Measurements from ENCODE around the gene CRYM. TPM values are rescaled to one million over a fixed set of nuclear protein-coding genes. Genes with fewer than 3 reads are reported as not detected.
"Not testable (repeated sequence)": the region's sequence is repeated elsewhere in the genome, so short reads cannot be mapped to it uniquely, and the experiment has no call there.

CRYM gene
- total RNA-seq, 1 donor from 2014 or later, result 2.2 TPM

GRCh38 chr16:21275529-21275928, 2.6 kb downstream of the CRYM start:
- H3K4me3 Mint-ChIP-seq, result no peak overlapping the region
- peaks cover 65% of the 10 kb centered on the region for H3K27me3 Mint-ChIP-seq (ENCODE audit: low read depth)
- H3K4me1 Mint-ChIP-seq, result peaks cover 29% of the 10 kb centered on the region
- H3K9me3 Mint-ChIP-seq, result peaks cover 2% of the 10 kb centered on the region
- no peaks in the 10 kb centered on the region for H3K36me3 Mint-ChIP-seq (ENCODE audit: low read depth)
- DNase-seq (ENCODE audit: low read depth, low spot score), result no peak
- TF ChIP-seq CTCF (conservative IDR thresholded peaks at IDR 0.05), result no peak
- H3K27ac Mint-ChIP-seq (ENCODE audit: unreplicated experiment), result no peak overlapping the region

- TF ChIP-seq CTCF (conservative IDR thresholded peaks at IDR 0.05), result no peak
- no peaks in the 10 kb centered on the region for H3K36me3 Mint-ChIP-seq (ENCODE audit: low read depth)
- no peak overlapping the region for H3K27ac Mint-ChIP-seq (ENCODE audit: unreplicated experiment)
- H3K9me3 Mint-ChIP-seq, result peaks cover 2% of the 10 kb centered on the region
- H3K4me1 Mint-ChIP-seq, result peaks cover 29% of the 10 kb centered on the region
- DNase-seq (ENCODE audit: low read depth, low spot score), result no peak
- H3K4me3 Mint-ChIP-seq, result no peak overlapping the region
- peaks cover 54% of the 10 kb centered on the region for H3K27me3 Mint-ChIP-seq (ENCODE audit: low read depth)
Observed at GRCh38 chr16:21274172-21274726, 3.8 kb downstream of the CRYM start.

GRCh38 chr16:21272763-21273162, 5.3 kb downstream of the CRYM start:
- H3K27ac Mint-ChIP-seq (ENCODE audit: unreplicated experiment); DNase-seq (ENCODE audit: low read depth, low spot score); H3K9me3 Mint-ChIP-seq; H3K36me3 Mint-ChIP-seq (ENCODE audit: low read depth); H3K4me3 Mint-ChIP-seq: not testable (repeated sequence)
- Mint-ChIP-seq H3K27me3 (ENCODE audit: low read depth) (peaks cover 39% of the 10 kb centered on the region), H3K4me1 (peaks cover 26% of the 10 kb centered on the region)

GRCh38 chr16:21272253-21272652, 5.8 kb downstream of the CRYM start:
- no peak for TF ChIP-seq CTCF (conservative IDR thresholded peaks at IDR 0.05)
- Mint-ChIP-seq H3K27ac (ENCODE audit: unreplicated experiment) (no peak overlapping the region), H3K4me3 (no peak overlapping the region), H3K36me3 (ENCODE audit: low read depth) (no peaks in the 10 kb centered on the region), H3K4me1 (peaks cover 26% of the 10 kb centered on the region), H3K27me3 (ENCODE audit: low read depth) (peaks cover 34% of the 10 kb centered on the region), H3K9me3 (peaks cover 2% of the 10 kb centered on the region)
- DNase-seq (ENCODE audit: low read depth, low spot score), result no peak

- peaks cover 31% of the 10 kb centered on the region for H3K4me1 Mint-ChIP-seq
- DNase-seq (ENCODE audit: low read depth, low spot score), result no peak
- peaks cover 2% of the 10 kb centered on the region for H3K9me3 Mint-ChIP-seq
- no peak for TF ChIP-seq CTCF (conservative IDR thresholded peaks at IDR 0.05)
- no peaks in the 10 kb centered on the region for H3K27me3 Mint-ChIP-seq (ENCODE audit: low read depth)
- H3K27ac Mint-ChIP-seq (ENCODE audit: unreplicated experiment), result no peak overlapping the region
- H3K4me3 Mint-ChIP-seq, result no peak overlapping the region
- H3K36me3 Mint-ChIP-seq (ENCODE audit: low read depth), result no peaks in the 10 kb centered on the region
Observed at GRCh38 chr16:21268236-21268635, 9.9 kb downstream of the CRYM start.

GRCh38 chr16:21267298-21267697, 10.8 kb downstream of the CRYM start:
- no peak for TF ChIP-seq CTCF (conservative IDR thresholded peaks at IDR 0.05)
- DNase-seq (ENCODE audit: low read depth, low spot score), result no peak
- Mint-ChIP-seq H3K9me3 (no peaks in the 10 kb centered on the region), H3K36me3 (ENCODE audit: low read depth) (no peaks in the 10 kb centered on the region), H3K27me3 (ENCODE audit: low read depth) (no peaks in the 10 kb centered on the region), H3K4me3 (no peak overlapping the region), H3K4me1 (peaks cover 24% of the 10 kb centered on the region), H3K27ac (ENCODE audit: unreplicated experiment) (no peak overlapping the region)
